HEK293 (cell line): Measurements from ENCODE around the gene LDB2.

Experiments
- CTCF ChIA-PET: fragments of 350-600 bp; formaldehyde crosslinking; extraction: SDS; loops from one replicate; lab custom pipeline; 2021; ENCODE audit warnings: antibody characterized with exemption; lab: Yijun Ruan, JAX
- POLR2A ChIA-PET: fragments of 300-600 bp; formaldehyde crosslinking; extraction: SDS; loops from one replicate; lab custom pipeline; 2020; ENCODE audit warnings: antibody characterized with exemption, inconsistent platforms; lab: Yijun Ruan, JAX
- H3K27ac ChIP-seq: fragments of 200-500 bp; sonication (Bioruptor generic); 2 replicates; pipeline ENCODE4 v1.5.1; 2014; ENCODE audit warnings: low read depth, low read length, control low read depth, inconsistent platforms; ENCODE audit errors: extremely low read depth
- H3K36me3 ChIP-seq, 2 experiments: fragments of 200-500 bp in 1 of 2; sonication (Bioruptor generic) in 1 of 2; 1 replicate in 1 of 2; 2 replicates in 1 of 2; pipeline ENCODE4 v1.5.1; 2014 to 2017; ENCODE audit warnings: inconsistent platforms in 2 of 2, low read length in 2 of 2; ENCODE audit not compliant: control insufficient read depth in 2 of 2, insufficient read depth in 1 of 2
- H3K4me1 ChIP-seq: fragments of 200-500 bp; sonication (Bioruptor generic); 2 replicates; pipeline ENCODE4 v1.5.1; 2014; ENCODE audit warnings: mild to moderate bottlenecking, low read length, inconsistent platforms; ENCODE audit not compliant: control insufficient read depth, insufficient read depth
- H3K4me3 ChIP-seq: 2 replicates; pipeline ENCODE4 v1.5.1; 2011; ENCODE audit warnings: low read depth, mild to moderate bottlenecking, control low read depth, low read length, moderate library complexity
- H3K9me3 ChIP-seq: fragments of 200-500 bp; sonication (Bioruptor generic); 2 replicates; pipeline ENCODE4 v1.5.1; 2014; ENCODE audit warnings: low read depth, low read length, inconsistent platforms; ENCODE audit not compliant: control insufficient read depth, insufficient read depth
- EGR2 ChIP-seq: fragments of 450-650 bp; formaldehyde crosslinking; IDR thresholded peaks from 2 replicates; pipeline ENCODE4 v1.5.1; 2016; ENCODE audit warnings: low read depth, missing biosample characterization, missing genetic modification characterization
- OVOL3 ChIP-seq: fragments of 450-650 bp; formaldehyde crosslinking; IDR thresholded peaks from 2 replicates; pipeline ENCODE4 v1.5.1; 2016; ENCODE audit warnings: missing biosample characterization, missing genetic modification characterization
- SP2 ChIP-seq: fragments of 450-650 bp; formaldehyde crosslinking; IDR thresholded peaks from 2 replicates; pipeline ENCODE4 v1.5.1; 2016; ENCODE audit warnings: missing biosample characterization, missing genetic modification characterization
- ZBTB44 ChIP-seq: fragments of 450-650 bp; IDR thresholded peaks from 2 replicates; pipeline ENCODE4 v1.5.1; 2018; ENCODE audit warnings: missing biosample characterization, mild to moderate bottlenecking, missing genetic modification characterization
- ZBTB48 ChIP-seq: fragments of 450-650 bp; formaldehyde crosslinking; IDR thresholded peaks from 2 replicates; pipeline ENCODE4 v1.5.1; 2016; ENCODE audit warnings: missing biosample characterization, missing genetic modification characterization
- ZNF157 ChIP-seq: fragments of 450-650 bp; formaldehyde crosslinking; IDR thresholded peaks from 2 replicates; pipeline ENCODE4 v1.5.1; 2016; ENCODE audit warnings: missing biosample characterization, missing genetic modification characterization
- ZNF169 ChIP-seq: fragments of 450-650 bp; formaldehyde crosslinking; IDR thresholded peaks from 2 replicates; pipeline ENCODE4 v1.5.1; 2016; ENCODE audit warnings: missing biosample characterization, missing genetic modification characterization
- ZNF175 ChIP-seq: fragments of 450-650 bp; formaldehyde crosslinking; IDR thresholded peaks from 2 replicates; pipeline ENCODE4 v1.5.1; 2016; ENCODE audit warnings: missing biosample characterization, missing genetic modification characterization
- ZNF184 ChIP-seq: fragments of 450-650 bp; IDR thresholded peaks from 2 replicates; pipeline ENCODE4 v1.5.1; 2018; ENCODE audit warnings: missing biosample characterization, mild to moderate bottlenecking, missing genetic modification characterization
- ZNF341 ChIP-seq: fragments of 450-650 bp; formaldehyde crosslinking; IDR thresholded peaks from 2 replicates; pipeline ENCODE4; 2016; ENCODE audit warnings: low read depth, missing biosample characterization, missing genetic modification characterization
- ZNF514 ChIP-seq: fragments of 450-650 bp; formaldehyde crosslinking; IDR thresholded peaks from 2 replicates; pipeline ENCODE4 v1.5.1; 2016; ENCODE audit warnings: missing biosample characterization, missing genetic modification characterization
- ZNF623 ChIP-seq: fragments of 450-650 bp; formaldehyde crosslinking; IDR thresholded peaks from 2 replicates; pipeline ENCODE4 v1.5.1; 2016; ENCODE audit warnings: missing biosample characterization, missing genetic modification characterization
- ZNF791 ChIP-seq: fragments of 450-650 bp; formaldehyde crosslinking; IDR thresholded peaks from 2 replicates; pipeline ENCODE4 v1.5.1; 2016; ENCODE audit warnings: missing biosample characterization, missing genetic modification characterization
- ZNF837 ChIP-seq: fragments of 450-650 bp; formaldehyde crosslinking; IDR thresholded peaks from 2 replicates; pipeline ENCODE4 v1.5.1; 2016; ENCODE audit warnings: missing biosample characterization, missing genetic modification characterization
- ZSCAN30 ChIP-seq: fragments of 450-650 bp; IDR thresholded peaks from 2 replicates; pipeline ENCODE4 v1.5.1; 2018; ENCODE audit warnings: missing biosample characterization, mild to moderate bottlenecking, missing genetic modification characterization, moderate library complexity
- TF ChIP-seq, protein P1 (sequence below): fragments of 450-650 bp; formaldehyde crosslinking; conservative IDR thresholded peaks from 2 replicates; pipeline ENCODE4 v1.5.1; 2016; ENCODE audit warnings: low read depth, missing biosample characterization, missing genetic modification characterization
- TF ChIP-seq, protein P2 (sequence below): fragments of 450-650 bp; formaldehyde crosslinking; IDR thresholded peaks from 2 replicates; pipeline ENCODE4 v1.5.1; 2016; ENCODE audit warnings: missing biosample characterization, missing genetic modification characterization
- TF ChIP-seq, protein P3 (sequence below): fragments of 450-650 bp; formaldehyde crosslinking; IDR thresholded peaks from 2 replicates; pipeline ENCODE4 v1.5.1; 2016; ENCODE audit warnings: missing biosample characterization, missing genetic modification characterization, borderline replicate concordance

The LDB2 gene

DNA sequence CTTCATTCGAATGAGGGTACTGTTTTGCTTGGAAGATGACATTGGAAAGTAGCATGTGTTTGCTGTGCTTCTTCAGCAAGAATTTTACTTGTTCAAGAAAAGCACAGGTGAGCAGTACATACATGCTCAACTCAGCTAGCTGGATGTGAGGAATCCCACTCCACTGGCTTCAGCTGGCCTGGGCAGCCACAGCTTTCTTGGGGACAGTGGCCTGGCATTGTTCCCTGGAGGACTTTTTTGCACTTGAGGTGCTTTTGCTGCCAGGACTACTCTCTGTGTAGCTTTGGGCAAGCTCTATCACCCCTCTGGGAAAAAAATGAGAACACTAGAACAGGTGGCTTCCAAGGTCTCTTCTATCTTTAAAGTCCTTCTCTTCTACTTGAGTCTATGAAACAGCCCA is 184.3 kb downstream of the LDB2 start (continued):
- TF ChIP-seq, protein P1, sequence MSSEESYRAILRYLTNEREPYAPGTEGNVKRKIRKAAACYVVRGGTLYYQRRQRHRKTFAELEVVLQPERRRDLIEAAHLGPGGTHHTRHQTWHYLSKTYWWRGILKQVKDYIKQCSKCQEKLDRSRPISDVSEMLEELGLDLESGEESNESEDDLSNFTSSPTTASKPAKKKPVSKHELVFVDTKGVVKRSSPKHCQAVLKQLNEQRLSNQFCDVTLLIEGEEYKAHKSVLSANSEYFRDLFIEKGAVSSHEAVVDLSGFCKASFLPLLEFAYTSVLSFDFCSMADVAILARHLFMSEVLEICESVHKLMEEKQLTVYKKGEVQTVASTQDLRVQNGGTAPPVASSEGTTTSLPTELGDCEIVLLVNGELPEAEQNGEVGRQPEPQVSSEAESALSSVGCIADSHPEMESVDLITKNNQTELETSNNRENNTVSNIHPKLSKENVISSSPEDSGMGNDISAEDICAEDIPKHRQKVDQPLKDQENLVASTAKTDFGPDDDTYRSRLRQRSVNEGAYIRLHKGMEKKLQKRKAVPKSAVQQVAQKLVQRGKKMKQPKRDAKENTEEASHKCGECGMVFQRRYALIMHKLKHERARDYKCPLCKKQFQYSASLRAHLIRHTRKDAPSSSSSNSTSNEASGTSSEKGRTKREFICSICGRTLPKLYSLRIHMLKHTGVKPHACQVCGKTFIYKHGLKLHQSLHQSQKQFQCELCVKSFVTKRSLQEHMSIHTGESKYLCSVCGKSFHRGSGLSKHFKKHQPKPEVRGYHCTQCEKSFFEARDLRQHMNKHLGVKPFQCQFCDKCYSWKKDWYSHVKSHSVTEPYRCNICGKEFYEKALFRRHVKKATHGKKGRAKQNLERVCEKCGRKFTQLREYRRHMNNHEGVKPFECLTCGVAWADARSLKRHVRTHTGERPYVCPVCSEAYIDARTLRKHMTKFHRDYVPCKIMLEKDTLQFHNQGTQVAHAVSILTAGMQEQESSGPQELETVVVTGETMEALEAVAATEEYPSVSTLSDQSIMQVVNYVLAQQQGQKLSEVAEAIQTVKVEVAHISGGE (tag by site-specific recombination), result no peak

- ChIA-PET CTCF (interaction anchor here (0.5 kb wide), 1 partner anchor 996 kb away, joined by 5 read pairs; no protein-coding TSS in a partner anchor), POLR2A (no interaction called here)
- no peak for TF ChIP-seq SP2
- no peak for TF ChIP-seq OVOL3
- TF ChIP-seq ZNF623 (tag by site-specific recombination), result no peak
- TF ChIP-seq ZBTB48, result no peak
- no peak overlapping the region for H3K27ac ChIP-seq
- no peaks in the 10 kb centered on the region for H3K9me3 ChIP-seq
- no peaks in the 10 kb centered on the region for H3K4me1 ChIP-seq
- no peaks in the 10 kb centered on the region for H3K36me3 ChIP-seq
- H3K4me3 ChIP-seq, result no peak overlapping the region
Observed at GRCh38 chr4:16713696-16714095, 184.7 kb downstream of the LDB2 start.

GRCh38 chr4:16713271-16713670 is 185.2 kb downstream of the LDB2 start:
- H3K9me3 ChIP-seq, result no peaks in the 10 kb centered on the region
- POLR2A ChIA-PET, result no interaction called here
- no peaks in the 10 kb centered on the region for H3K4me1 ChIP-seq
- no peaks in the 10 kb centered on the region for H3K36me3 ChIP-seq
- no peak overlapping the region for H3K27ac ChIP-seq
- H3K4me3 ChIP-seq, result no peak overlapping the region
- TF ChIP-seq ZNF169 (no peak), ZNF514 (tag by site-specific recombination) (no peak), ZBTB44 (no peak), ZNF175 (tag by site-specific recombination) (no peak), ZNF791 (tag by site-specific recombination) (no peak), ZNF184 (tag by site-specific recombination) (no peak), ZNF157 (tag by site-specific recombination) (no peak), ZNF837 (tag by site-specific recombination) (no peak), ZNF341 (tag by site-specific recombination) (no peak), EGR2 (tag by site-specific recombination) (no peak), ZSCAN30 (tag by site-specific recombination) (no peak)
- TF ChIP-seq, protein P2, sequence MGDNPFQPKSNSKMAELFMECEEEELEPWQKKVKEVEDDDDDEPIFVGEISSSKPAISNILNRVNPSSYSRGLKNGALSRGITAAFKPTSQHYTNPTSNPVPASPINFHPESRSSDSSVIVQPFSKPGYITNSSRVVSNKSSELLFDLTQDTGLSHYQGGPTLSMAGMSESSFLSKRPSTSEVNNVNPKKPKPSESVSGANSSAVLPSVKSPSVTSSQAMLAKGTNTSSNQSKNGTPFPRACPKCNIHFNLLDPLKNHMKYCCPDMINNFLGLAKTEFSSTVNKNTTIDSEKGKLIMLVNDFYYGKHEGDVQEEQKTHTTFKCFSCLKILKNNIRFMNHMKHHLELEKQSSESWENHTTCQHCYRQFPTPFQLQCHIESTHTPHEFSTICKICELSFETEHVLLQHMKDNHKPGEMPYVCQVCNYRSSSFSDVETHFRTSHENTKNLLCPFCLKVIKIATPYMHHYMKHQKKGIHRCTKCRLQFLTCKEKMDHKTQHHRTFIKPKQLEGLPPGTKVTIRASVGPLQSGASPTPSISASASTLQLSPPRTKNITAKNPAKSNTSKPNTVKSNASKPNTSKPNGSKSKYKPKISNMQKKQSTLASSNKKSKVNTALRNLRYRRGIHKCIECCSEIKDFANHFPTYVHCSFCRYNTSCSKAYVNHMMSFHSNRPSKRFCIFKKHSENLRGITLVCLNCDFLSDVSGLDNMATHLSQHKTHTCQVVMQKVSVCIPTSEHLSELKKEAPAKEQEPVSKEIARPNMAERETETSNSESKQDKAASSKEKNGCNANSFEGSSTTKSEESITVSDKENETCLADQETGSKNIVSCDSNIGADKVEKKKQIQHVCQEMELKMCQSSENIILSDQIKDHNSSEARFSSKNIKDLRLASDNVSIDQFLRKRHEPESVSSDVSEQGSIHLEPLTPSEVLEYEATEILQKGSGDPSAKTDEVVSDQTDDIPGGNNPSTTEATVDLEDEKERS (tag by site-specific recombination), result no peak
- TF ChIP-seq, protein P3, sequence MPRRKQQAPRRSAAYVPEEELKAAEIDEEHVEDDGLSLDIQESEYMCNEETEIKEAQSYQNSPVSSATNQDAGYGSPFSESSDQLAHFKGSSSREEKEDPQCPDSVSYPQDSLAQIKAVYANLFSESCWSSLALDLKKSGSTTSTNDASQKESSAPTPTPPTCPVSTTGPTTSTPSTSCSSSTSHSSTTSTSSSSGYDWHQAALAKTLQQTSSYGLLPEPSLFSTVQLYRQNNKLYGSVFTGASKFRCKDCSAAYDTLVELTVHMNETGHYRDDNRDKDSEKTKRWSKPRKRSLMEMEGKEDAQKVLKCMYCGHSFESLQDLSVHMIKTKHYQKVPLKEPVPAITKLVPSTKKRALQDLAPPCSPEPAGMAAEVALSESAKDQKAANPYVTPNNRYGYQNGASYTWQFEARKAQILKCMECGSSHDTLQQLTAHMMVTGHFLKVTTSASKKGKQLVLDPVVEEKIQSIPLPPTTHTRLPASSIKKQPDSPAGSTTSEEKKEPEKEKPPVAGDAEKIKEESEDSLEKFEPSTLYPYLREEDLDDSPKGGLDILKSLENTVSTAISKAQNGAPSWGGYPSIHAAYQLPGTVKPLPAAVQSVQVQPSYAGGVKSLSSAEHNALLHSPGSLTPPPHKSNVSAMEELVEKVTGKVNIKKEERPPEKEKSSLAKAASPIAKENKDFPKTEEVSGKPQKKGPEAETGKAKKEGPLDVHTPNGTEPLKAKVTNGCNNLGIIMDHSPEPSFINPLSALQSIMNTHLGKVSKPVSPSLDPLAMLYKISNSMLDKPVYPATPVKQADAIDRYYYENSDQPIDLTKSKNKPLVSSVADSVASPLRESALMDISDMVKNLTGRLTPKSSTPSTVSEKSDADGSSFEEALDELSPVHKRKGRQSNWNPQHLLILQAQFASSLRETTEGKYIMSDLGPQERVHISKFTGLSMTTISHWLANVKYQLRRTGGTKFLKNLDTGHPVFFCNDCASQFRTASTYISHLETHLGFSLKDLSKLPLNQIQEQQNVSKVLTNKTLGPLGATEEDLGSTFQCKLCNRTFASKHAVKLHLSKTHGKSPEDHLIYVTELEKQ (tag by site-specific recombination), result no peak
- CTCF ChIA-PET, result interaction anchor here (0.5 kb wide), 1 partner anchor 995 kb away, joined by 5 read pairs; no protein-coding TSS in a partner anchor
